Forelimb muscle (tissue), 1 donor: Measurements from ENCODE around the gene TBC1D3D. TPM values are rescaled to one million over a fixed set of nuclear protein-coding genes. Genes with fewer than 3 reads are reported as not detected.
"Not testable (repeated sequence)": the region's sequence is repeated elsewhere in the genome, so short reads cannot be mapped to it uniquely, and the experiment has no call there.

Source experiments
- DNase-seq: peaks from one replicate; pipeline ENCODE4 v3.0.0-alpha.2; 2013; ENCODE audit warnings: low read depth
- polyA plus RNA-seq: library from polyadenylated mRNA; unstranded; fragments of 120-200 nt; gene quantifications from one replicate; pipeline ENCODE4 v1.2.1, GENCODE V29; 2013; ENCODE audit not compliant: insufficient read length

The TBC1D3D gene
- polyA plus RNA-seq = 1.3 TPM

DNA sequence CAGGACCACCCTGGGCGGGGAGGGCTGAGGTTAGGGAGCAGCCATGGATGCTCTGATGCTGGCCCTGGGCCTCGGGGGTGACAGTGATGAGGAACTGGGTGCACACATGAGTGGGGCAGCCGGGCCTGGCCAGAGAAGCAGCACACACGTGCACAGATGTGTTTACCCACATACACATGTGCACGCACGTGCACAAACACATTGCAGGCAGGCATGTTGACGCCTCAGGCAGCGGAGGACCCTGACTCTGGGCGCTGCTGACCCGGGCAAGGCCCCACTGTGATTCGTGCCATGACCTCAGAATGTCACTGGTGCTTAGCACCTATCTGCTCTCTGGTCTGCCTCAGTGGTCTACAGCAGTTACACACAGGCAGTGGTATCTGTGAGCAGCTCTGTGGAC, at the start of gene TBC1D3D:
TBC1D3D (plus strand) TSS at position 301 of the 400 bp plus-strand sequence. CDS start 1,585 bp downstream, outside the sequence.
- DNase-seq = not testable (repeated sequence)

DNA sequence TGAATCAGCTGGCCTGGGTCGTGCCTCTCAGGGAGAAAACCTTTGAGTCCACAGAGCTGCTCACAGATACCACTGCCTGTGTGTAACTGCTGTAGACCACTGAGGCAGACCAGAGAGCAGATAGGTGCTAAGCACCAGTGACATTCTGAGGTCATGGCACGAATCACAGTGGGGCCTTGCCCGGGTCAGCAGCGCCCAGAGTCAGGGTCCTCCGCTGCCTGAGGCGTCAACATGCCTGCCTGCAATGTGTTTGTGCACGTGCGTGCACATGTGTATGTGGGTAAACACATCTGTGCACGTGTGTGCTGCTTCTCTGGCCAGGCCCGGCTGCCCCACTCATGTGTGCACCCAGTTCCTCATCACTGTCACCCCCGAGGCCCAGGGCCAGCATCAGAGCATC, 14.8 kb upstream of the TBC1D3D start, which contains the start of gene TBC1D3L:
TBC1D3L (minus strand) TSS at position 101 of the 400 bp plus-strand sequence. CDS start 1,540 bp downstream, outside the sequence.
- not testable (repeated sequence) for DNase-seq

Other genes with a start within 250 kb of the TBC1D3D start
- not detected for gene TBC1D3K, start 79.6 kb upstream of the TBC1D3D start, polyA plus RNA-seq
- gene TBC1D3L, start 14.9 kb upstream of the TBC1D3D start, polyA plus RNA-seq = 27.0 TPM
- not detected for gene TBC1D3C, start 64.7 kb downstream of the TBC1D3D start, polyA plus RNA-seq
- not detected for gene TBC1D3E, start 124.0 kb downstream of the TBC1D3D start, polyA plus RNA-seq
- gene TBC1D3, start 188.6 kb downstream of the TBC1D3D start, polyA plus RNA-seq = not detected